HG03064 (cell line): ENCODE measurements around the gene NCOA3.
"Not testable (repeated sequence)": the region's sequence is repeated elsewhere in the genome, so short reads cannot be mapped to it uniquely, and the experiment has no call there.

Source experiments
- ATAC-seq: cut with Tn5 transposase; IDR thresholded peaks from one replicate; pipeline ENCODE4 v1.9.1; 2021; ENCODE audit warnings: low read depth; ENCODE audit not compliant: unreplicated experiment

NCOA3 gene

DNA sequence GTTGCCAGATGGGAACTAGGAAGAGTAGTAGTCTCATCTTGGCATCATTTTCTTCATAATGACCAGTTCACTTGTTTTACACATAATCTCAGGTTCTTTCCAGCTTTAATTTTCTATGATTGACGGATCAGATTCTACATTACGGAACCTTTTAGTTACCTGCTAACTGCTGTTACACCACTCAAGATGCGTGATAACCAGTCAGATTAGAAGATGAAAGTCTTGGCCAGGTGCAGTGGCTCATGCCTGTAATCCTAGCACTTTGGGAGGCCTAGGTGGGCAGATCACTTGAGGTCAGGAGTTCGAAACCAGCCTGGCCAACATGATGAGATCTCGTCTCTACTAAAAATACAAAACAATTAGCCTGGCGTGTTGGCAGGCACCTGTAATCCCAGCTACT is 92.5 kb downstream of the NCOA3 start:
- no peak for ATAC-seq

GRCh38 chr20:47595138-47595537 is 93.5 kb downstream of the NCOA3 start:
- ATAC-seq, result not testable (repeated sequence)

DNA sequence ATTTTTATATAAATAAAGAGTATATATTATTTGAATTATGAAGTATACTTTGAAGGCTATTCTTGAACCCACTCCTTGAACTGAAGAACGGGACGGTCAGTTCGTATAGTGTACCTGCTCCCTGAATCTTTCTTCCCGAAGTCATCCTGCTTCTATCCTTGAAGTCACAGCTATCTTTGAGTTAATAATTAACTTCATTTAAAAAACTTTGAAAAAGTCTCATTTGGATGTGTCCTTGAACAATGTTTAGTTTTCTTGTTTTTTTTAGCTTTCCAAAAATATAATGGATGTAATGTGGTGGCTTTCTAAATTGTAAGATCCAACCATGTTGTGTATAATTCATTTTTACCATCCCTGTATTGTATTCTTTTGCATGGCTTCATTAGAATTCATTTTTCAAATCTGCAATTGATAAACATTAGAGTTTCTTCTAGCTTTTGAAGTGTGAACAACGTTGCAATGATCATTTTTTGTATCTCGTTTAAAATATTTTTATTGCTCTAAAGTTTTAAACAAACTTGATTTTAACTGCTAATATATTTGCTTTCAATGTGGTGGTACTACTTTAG is 94.4 kb downstream of the NCOA3 start:
- ATAC-seq, result no peak

- no peak for ATAC-seq
Measured at GRCh38 chr20:47597090-47597489, 95.4 kb downstream of the NCOA3 start.

DNA sequence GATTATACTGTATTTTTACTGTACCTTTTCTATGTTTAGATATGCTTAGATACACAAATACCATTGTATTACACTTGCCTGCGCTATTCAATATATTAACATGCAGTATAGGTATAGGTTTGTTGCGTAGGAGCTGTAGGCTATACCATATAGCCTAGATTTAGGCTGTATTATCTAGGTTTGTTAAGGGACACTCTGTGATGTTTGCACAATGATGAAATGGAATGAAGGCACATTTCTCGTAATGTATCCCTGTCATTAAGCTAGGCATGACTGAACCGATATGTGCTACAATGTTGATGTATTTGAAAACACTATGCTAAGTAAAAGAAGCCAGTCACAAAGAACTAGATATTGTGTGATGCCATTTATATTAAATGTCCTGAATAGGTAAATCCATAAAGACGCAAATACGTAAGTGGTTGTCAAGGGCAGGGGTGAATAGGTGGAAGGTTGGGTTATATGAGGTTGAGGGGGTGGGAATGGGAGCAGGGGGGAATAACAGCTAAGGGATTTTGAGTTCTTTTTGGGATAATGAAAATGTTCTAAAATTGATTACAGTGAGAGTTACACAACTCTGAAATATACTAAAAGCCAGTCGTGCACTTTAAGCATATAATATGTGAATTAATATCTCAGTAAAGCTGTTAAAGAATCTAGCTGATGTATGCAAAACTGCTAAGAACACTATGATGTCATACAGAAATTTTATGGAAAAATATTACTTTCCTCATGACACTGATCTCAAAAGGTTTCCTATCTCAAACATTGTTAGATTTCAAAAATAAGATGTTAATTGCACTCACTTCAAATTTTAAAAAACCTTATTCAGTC is 97.4 kb downstream of the NCOA3 start:
- no peak for ATAC-seq

GRCh38 chr20:47600967-47601547 is 99.4 kb downstream of the NCOA3 start:
- no peak for ATAC-seq

GRCh38 chr20:47603260-47603659 is 101.6 kb downstream of the NCOA3 start:
- ATAC-seq, result no peak

DNA sequence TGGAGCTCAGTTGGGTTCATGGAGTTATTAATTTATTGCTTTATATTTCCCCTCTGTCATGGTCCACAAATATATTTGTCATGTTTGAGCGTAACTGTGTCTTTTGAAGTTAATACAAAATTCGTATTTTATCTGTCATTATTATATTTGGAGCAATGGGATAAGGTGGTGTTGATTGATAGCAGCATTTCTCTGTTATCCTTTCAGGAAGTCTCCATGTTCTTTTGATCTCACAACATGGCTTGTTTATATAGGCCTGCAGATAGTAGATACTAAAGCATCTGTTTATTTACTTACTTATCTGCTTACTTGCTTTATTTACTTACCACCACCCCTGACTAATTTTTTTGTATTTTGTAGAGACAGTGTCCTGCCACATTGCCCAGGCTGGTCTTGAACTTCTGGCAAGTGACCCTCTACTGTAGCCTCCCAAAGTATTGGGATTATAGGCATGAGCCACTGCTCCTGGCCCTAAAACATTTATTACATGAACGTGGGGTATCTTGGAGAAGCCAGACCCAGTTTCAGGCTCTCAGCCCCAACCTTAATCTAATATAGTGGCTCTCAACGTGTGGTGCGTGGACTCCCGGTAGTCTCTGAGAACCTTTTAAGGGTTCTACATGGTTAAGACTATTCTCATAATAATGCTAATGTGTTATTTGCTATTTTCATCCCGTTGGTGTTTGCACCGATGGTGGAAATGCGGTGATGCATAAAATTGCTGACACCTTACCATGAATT is 104.2 kb downstream of the NCOA3 start:
- ATAC-seq, result no peak

DNA sequence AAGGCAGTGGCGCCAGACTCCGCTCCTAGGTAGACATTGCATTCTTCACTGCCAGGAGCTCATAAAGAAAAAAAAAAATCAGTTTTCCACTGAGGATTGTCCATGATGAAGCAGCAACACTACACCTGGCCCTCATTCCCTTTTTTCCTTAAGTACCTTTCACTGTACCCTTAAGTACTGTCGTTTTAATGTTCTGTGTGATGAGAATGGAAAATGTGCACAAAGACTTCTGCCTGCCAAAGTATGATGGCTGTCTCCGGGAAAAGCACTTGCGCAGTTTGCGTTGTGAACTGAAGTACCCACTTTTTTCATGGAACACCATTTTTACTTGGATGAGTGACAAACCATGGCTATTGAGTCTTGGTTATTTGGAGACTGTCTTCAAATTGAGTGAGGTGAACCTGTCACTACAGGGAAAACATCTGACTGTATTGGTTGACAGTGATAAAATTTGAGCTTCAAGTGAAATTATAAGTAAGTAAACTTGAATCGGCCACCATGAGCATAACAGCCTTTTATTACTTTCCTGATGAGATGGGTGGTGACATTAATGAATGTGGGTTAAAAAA is 104.8 kb downstream of the NCOA3 start:
- ATAC-seq, result no peak

GRCh38 chr20:47606983-47607613 is 105.4 kb downstream of the NCOA3 start:
- no peak for ATAC-seq

- no peak for ATAC-seq
Measured at GRCh38 chr20:47609001-47609400, 107.3 kb downstream of the NCOA3 start.

DNA sequence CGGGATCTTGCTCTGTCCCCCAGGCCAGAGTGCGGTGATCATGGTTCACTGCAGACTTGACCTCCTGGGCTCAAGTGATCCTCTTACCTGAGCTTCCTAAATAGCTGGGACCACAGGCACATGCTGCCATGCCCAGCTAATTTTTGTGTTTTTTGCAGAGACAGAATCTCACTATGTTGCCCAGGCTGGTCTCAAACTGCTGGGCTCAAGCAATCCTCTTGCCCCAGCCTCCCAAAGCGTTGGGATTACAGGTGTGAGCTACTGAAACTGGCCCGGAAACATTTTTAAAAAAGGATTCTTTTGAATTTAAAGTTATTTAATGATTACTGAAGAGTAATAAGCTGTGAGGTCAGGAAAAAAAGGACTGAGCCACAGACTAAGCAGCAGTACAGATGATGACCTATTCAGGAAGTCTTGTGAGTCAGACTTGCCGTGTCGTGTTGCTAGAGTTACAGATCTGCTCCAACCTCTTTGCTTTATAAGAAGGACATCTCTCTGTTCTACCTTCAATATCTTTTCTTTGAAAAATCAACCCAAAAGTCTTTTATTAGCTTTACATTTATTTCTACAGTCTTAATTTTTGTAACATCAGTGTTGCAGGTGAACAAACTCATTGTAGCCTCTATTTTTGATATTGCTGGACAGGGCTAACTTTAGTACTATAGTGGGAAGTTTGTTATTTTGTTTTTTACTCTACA is 108.7 kb downstream of the NCOA3 start:
- ATAC-seq, result peak; percentile 59

- ATAC-seq, result no peak
Measured at GRCh38 chr20:47610945-47611250, 109.2 kb downstream of the NCOA3 start.

GRCh38 chr20:47611785-47612184 is 110.1 kb downstream of the NCOA3 start:
- ATAC-seq, result no peak

GRCh38 chr20:47612670-47613069 is 111.0 kb downstream of the NCOA3 start:
- no peak for ATAC-seq

DNA sequence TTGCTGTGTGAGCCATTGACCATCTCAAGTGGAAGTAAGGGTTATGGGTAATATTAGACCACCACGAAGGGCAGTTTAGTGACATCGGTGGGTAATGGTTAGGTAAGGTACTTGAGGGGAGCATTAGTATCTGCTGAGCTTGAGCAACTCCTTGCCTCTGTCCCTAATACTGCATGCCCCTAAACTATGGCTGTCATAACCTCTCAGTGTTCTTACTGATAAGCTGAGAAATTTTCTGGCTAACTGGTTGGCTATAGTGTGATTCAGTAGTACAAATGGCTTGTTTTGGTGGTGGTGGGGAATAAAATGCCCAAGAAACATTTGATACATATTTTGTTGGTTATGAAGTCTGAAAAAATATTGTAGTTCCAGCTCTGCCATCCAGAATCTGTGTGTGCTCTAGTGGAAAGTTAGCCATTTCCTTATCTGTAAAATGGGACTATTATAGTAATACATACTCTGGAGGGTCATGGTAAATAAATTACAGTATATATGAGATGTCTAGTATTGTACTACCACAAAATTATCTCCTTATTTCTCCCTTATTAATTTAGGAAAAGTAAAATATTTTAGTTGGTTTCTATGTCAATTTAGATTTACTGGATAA is 113.1 kb downstream of the NCOA3 start:
- ATAC-seq, result no peak

GRCh38 chr20:47618479-47618878 is 116.8 kb downstream of the NCOA3 start:
- ATAC-seq, result no peak

- no peak for ATAC-seq
Measured at GRCh38 chr20:47620808-47621805, 119.4 kb downstream of the NCOA3 start.
